MCF 10A (cell line): Measurements from ENCODE around the gene MOGAT2. TPM values are rescaled to one million over a fixed set of nuclear protein-coding genes. Genes with fewer than 3 reads are reported as not detected.

Source experiments
- BruUV-seq: library from RNA; stranded (reverse); fragments of 400-500 nt; replicated peaks from 2 replicates; lab custom pipeline; 2021; lab: Mats Ljungman, UMichigan
- CTCF ChIA-PET: fragments of 300-600 bp; sonication (Branson Sonifier 250); formaldehyde crosslinking; extraction: SDS; loops from one replicate; lab custom pipeline; 2021; ENCODE audit warnings: antibody characterized with exemption, inconsistent platforms; lab: Yijun Ruan, JAX
- POLR2A ChIA-PET: fragments of 300-600, 350-650 bp; sonication (Branson Sonifier 250); formaldehyde crosslinking; extraction: SDS; loops from one replicate; lab custom pipeline; 2020; ENCODE audit warnings: antibody characterized with exemption, inconsistent platforms; lab: Yijun Ruan, JAX
- DNase-seq: peaks from one replicate; pipeline ENCODE4 v3.0.0-alpha.2; 2018; ENCODE audit not compliant: unreplicated experiment
- H3K27ac Mint-ChIP-seq: one replicate; pipeline ENCODE4 v1.8.0; 2022; ENCODE audit warnings: mild to moderate bottlenecking, low read depth, mixed read lengths; ENCODE audit not compliant: unreplicated experiment
- H3K27me3 Mint-ChIP-seq: one replicate; pipeline ENCODE4 v1.8.0; 2022; ENCODE audit warnings: mixed read lengths; ENCODE audit not compliant: insufficient read depth, unreplicated experiment
- H3K36me3 Mint-ChIP-seq: one replicate; pipeline ENCODE4 v1.8.0; 2022; ENCODE audit warnings: mild to moderate bottlenecking, moderate library complexity, mixed read lengths; ENCODE audit not compliant: insufficient read depth, unreplicated experiment
- H3K4me1 Mint-ChIP-seq: one replicate; pipeline ENCODE4 v1.8.0; 2022; ENCODE audit warnings: mixed read lengths; ENCODE audit not compliant: insufficient read depth, unreplicated experiment
- H3K4me3 Mint-ChIP-seq: one replicate; pipeline ENCODE4 v1.8.0; 2022; ENCODE audit warnings: mild to moderate bottlenecking, moderate library complexity, mixed read lengths; ENCODE audit not compliant: unreplicated experiment
- H3K9me3 Mint-ChIP-seq: one replicate; pipeline ENCODE4 v1.8.0; 2022; ENCODE audit warnings: mixed read lengths; ENCODE audit not compliant: unreplicated experiment
- CTCF ChIP-seq: fragments of 200-600 bp; IDR thresholded peaks from one replicate; pipeline ENCODE4 v1.8.0; 2022; ENCODE audit warnings: antibody characterized with exemption, mild to moderate bottlenecking; ENCODE audit not compliant: unreplicated experiment
- intact Hi-C: fragments of 100-400 bp; cut with micrococcal nuclease; formaldehyde crosslinking; loops from 2 replicates; pipeline ENCODE4 v1.14.1; 2022
- total RNA-seq: library from RNA; stranded (reverse); gene quantifications from 2 replicates; pipeline ENCODE4 v1.2.3, GENCODE V29; 2022

Gene MOGAT2
- total RNA-seq, 1 experiment from 2014 or later: not detected

- no peaks in the 10 kb centered on the region for H3K27me3 Mint-ChIP-seq
- DNase-seq: no peak
- no peak overlapping the region for H3K4me3 Mint-ChIP-seq
- peaks cover 6% of the 10 kb centered on the region for H3K36me3 Mint-ChIP-seq
- POLR2A ChIA-PET: no interaction called here
- no peaks in the 10 kb centered on the region for H3K9me3 Mint-ChIP-seq
- no peak for TF ChIP-seq CTCF
- BruUV-seq: no TSS peak
- peaks cover 28% of the 10 kb centered on the region for H3K4me1 Mint-ChIP-seq
- intact Hi-C loops: no loop called here
- CTCF ChIA-PET: interaction anchor here (0.5 to 3.2 kb wide), 6 partner anchors 10 to 158 kb away, joined by 3 to 20 read pairs (median 3); no protein-coding TSS in a partner anchor
- H3K27ac Mint-ChIP-seq: no peak overlapping the region
Observed at GRCh38 chr11:75776546-75776945, 58.9 kb downstream of the MOGAT2 start.

- intact Hi-C loops: no loop called here
- CTCF ChIA-PET: interaction anchor here (0.6 to 3.2 kb wide), 5 partner anchors 10 to 1350 kb away, joined by 3 to 20 read pairs (median 4); no protein-coding TSS in a partner anchor
Observed at GRCh38 chr11:75777461-75778110, 59.9 kb downstream of the MOGAT2 start.

GRCh38 chr11:75778962-75779361 is 61.3 kb downstream of the MOGAT2 start:
- H3K4me3 Mint-ChIP-seq: no peak overlapping the region
- ChIA-PET POLR2A (no interaction called here), CTCF (no interaction called here)
- H3K4me1 Mint-ChIP-seq: peaks cover 16% of the 10 kb centered on the region
- no peaks in the 10 kb centered on the region for H3K9me3 Mint-ChIP-seq
- H3K36me3 Mint-ChIP-seq: no peaks in the 10 kb centered on the region
- intact Hi-C loops: no loop called here
- TF ChIP-seq CTCF: no peak
- no peak for DNase-seq
- no TSS peak for BruUV-seq
- no peak overlapping the region for H3K27ac Mint-ChIP-seq
- no peaks in the 10 kb centered on the region for H3K27me3 Mint-ChIP-seq

More at GRCh38 chr11:75777461-75778110, 59.9 kb downstream of the MOGAT2 start:
- H3K4me1 Mint-ChIP-seq: peaks cover 17% of the 10 kb centered on the region
- peak; percentile 36 for DNase-seq
- no peak for TF ChIP-seq CTCF
- H3K27me3 Mint-ChIP-seq: no peaks in the 10 kb centered on the region
- H3K9me3 Mint-ChIP-seq: no peaks in the 10 kb centered on the region
- H3K36me3 Mint-ChIP-seq: peaks cover 6% of the 10 kb centered on the region
- POLR2A ChIA-PET: interaction anchor here (0.6 kb wide), 1 partner anchor 423 kb away, joined by 3 read pairs; no protein-coding TSS in a partner anchor
- BruUV-seq: no TSS peak
- no peak overlapping the region for H3K27ac Mint-ChIP-seq
- no peak overlapping the region for H3K4me3 Mint-ChIP-seq

GRCh38 chr11:75779960-75780359 is 62.3 kb downstream of the MOGAT2 start:
- DNase-seq: no peak
- no TSS peak for BruUV-seq
- Mint-ChIP-seq H3K27me3 (no peaks in the 10 kb centered on the region), H3K27ac (no peak overlapping the region), H3K4me1 (peaks cover 16% of the 10 kb centered on the region), H3K9me3 (no peaks in the 10 kb centered on the region), H3K4me3 (no peak overlapping the region), H3K36me3 (no peaks in the 10 kb centered on the region)
- no peak for TF ChIP-seq CTCF
- CTCF ChIA-PET: interaction anchor here (1.2 kb wide), 1 partner anchor 118 kb away, joined by 3 read pairs; no protein-coding TSS in a partner anchor
- POLR2A ChIA-PET: no interaction called here
- intact Hi-C loops: no loop called here
